Memory B cell (primary cell): Measurements from ENCODE around the gene TP63.

Source experiments
- ATAC-seq: fragments of 150-1000 bp; cut with Tn5 transposase; 2 replicates; pipeline ENCODE4 v1.10.0; 2021; ENCODE audit warnings: low read depth, mild to moderate bottlenecking, moderate library complexity
- DNase-seq, 2 donors: peaks; one replicate each; pipeline ENCODE4 v3.0.0; 2022; ENCODE audit warnings: low spot score in 2 of 2
- H3K27ac Mint-ChIP-seq: one replicate; pipeline ENCODE4 v1.8.0; 2022; ENCODE audit warnings: mild to moderate bottlenecking, moderate library complexity, mixed read lengths
- H3K27me3 Mint-ChIP-seq: one replicate; pipeline ENCODE4 v1.8.0; 2022; ENCODE audit warnings: mixed read lengths
- H3K36me3 Mint-ChIP-seq: one replicate; pipeline ENCODE4 v1.8.0; 2022; ENCODE audit warnings: mild to moderate bottlenecking, mixed read lengths
- H3K4me1 Mint-ChIP-seq: one replicate; pipeline ENCODE4 v1.8.0; 2022; ENCODE audit warnings: mixed read lengths
- H3K4me3 Mint-ChIP-seq: one replicate; pipeline ENCODE4 v1.8.0; 2022; ENCODE audit warnings: mild to moderate bottlenecking, moderate library complexity, mixed read lengths
- H3K9me3 Mint-ChIP-seq: one replicate; pipeline ENCODE4 v1.8.0; 2022; ENCODE audit warnings: mixed read lengths

TP63 gene

DNA sequence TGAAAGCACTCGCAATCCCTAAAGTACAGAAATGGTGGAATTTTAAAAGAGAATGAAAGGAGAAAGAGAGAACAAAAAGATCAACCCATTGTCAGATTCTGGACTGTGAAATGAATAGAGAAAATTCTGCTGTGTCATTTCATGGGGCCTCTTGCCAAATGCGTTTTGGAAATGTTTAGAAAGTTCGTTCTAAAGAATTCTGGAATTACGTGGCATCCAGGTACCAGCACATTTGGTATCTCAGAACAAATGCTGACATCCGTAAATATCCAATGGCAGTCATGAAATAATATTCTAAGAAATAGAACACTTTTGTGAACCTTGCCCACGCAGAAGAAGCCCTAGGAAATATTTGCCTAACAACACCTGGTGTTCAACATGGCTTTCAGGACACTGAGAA, 270.3 kb downstream of the TP63 start:
- Mint-ChIP-seq H3K27me3 (no peaks in the 10 kb centered on the region), H3K9me3 (no peaks in the 10 kb centered on the region), H3K4me3 (no peak overlapping the region), H3K27ac (no peak overlapping the region), H3K4me1 (no peaks in the 10 kb centered on the region), H3K36me3 (no peaks in the 10 kb centered on the region)
- ATAC-seq, result no peak
- no peak for DNase-seq

DNA sequence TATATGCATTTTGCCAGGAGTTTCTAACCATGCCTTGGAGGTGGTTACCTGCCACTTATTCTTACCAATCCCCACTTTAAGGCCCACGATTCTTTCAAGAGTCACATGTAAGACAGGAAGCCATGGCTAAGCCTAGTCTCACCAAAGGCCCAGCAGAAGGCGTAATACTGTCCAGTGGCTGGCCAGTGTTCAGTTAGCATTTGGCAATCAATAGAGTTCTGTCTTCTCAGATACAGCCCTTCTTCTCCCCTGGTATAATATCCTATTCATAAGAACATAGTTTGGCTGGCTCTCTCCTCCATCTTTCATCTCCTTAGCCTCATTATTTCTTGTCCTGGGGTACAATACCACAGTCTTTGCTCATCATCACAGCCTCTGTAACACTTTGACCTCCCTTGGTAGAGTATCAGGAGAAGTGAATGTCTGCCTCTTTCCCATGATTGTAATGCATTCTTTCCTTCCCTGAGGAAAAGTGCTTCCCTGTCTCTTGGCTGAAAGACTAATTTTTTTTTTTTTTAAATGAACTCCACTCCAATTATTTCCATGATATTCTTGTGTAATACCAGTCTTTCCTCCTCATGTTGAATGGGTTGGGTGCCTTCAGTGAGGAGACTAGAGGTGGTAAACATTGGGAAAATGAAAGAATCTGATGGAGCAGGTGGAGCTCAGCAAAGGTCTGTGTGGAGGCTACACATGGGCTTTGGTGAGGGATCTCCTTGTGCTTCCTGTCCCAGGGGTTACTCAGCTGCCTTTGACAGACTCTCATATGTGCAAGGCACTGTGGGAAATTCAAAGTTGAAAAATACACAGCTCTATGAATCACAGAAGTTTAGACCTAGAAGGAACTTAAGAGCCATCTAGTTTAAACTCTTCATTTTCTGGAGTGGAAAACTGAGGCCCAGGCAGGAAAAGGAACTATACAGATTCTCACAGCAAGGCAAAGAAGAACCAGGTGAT, 271.3 kb downstream of the TP63 start:
- no peak overlapping the region for H3K4me3 Mint-ChIP-seq
- DNase-seq (no peak), ATAC-seq (no peak)
- H3K36me3 Mint-ChIP-seq, result no peaks in the 10 kb centered on the region
- no peak overlapping the region for H3K27ac Mint-ChIP-seq
- H3K4me1 Mint-ChIP-seq, result no peaks in the 10 kb centered on the region
- peaks cover 1% of the 10 kb centered on the region for H3K27me3 Mint-ChIP-seq
- H3K9me3 Mint-ChIP-seq, result no peaks in the 10 kb centered on the region

DNA sequence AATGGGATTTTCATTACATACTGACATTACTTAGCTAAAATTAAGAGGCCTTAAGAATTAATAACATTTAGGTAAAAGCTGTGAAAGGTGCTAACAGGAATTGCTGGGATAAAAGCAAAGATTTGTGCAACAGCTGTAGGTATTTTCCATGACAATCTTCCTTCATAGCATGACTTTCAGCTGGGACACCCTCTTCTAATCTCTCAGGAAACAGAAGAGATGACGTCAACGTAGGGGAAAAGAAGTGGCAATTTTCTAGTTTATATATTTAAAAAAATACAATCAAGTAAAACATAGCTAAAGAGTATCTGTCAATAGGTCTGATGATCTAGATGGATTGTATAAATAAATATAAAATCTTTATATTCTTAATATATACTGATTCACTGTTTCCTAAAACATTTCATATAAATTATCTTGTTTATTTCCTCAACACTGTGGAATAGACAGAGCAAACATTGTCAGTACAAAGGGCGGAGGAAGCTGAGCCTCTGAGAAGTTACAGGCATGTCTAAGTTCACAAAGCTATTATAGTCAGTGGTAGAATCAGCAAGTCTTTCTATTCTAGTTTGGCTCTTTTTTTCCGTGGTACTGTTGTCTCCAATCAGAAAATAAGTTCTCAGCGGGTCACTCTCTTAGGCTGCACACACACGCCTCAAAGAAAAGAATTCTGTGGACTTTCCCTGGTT, 272.5 kb downstream of the TP63 start:
- Mint-ChIP-seq H3K27ac (no peak overlapping the region), H3K4me3 (no peak overlapping the region), H3K9me3 (no peaks in the 10 kb centered on the region), H3K27me3 (peaks cover 1% of the 10 kb centered on the region), H3K36me3 (no peaks in the 10 kb centered on the region), H3K4me1 (no peaks in the 10 kb centered on the region)
- ATAC-seq (no peak), DNase-seq (no peak)

GRCh38 chr3:189907803-189908202, 276.6 kb downstream of the TP63 start:
- H3K27me3 Mint-ChIP-seq, result peaks cover 3% of the 10 kb centered on the region
- ATAC-seq (no peak), DNase-seq (no peak)
- no peaks in the 10 kb centered on the region for H3K9me3 Mint-ChIP-seq
- H3K36me3 Mint-ChIP-seq, result no peaks in the 10 kb centered on the region
- no peak overlapping the region for H3K4me3 Mint-ChIP-seq
- no peaks in the 10 kb centered on the region for H3K4me1 Mint-ChIP-seq
- no peak overlapping the region for H3K27ac Mint-ChIP-seq

GRCh38 chr3:189908646-189909045, 277.5 kb downstream of the TP63 start:
- DNase-seq (no peak), ATAC-seq (no peak)
- Mint-ChIP-seq H3K9me3 (no peaks in the 10 kb centered on the region), H3K27me3 (peaks cover 6% of the 10 kb centered on the region), H3K36me3 (no peaks in the 10 kb centered on the region), H3K4me1 (no peaks in the 10 kb centered on the region), H3K27ac (no peak overlapping the region), H3K4me3 (no peak overlapping the region)

DNA sequence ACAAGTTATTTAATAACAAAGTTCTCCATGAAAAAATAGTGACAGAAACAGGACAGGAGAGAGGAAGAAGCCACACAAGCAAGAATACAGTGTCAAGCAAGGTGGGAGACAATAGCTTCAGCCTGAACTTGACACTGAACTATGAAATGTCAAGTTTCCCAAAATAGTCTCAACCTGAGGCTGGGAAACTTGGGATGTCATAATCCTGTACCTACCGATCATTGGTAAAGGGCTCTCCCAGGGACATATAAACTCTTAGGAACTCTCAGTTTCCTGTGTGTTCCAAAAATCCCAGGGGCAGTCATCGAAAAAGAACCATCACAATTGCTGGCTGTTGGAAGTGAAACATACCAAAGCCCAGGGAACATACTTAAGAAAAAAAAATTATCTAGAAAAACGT, 277.9 kb downstream of the TP63 start:
- Mint-ChIP-seq H3K36me3 (no peaks in the 10 kb centered on the region), H3K4me1 (no peaks in the 10 kb centered on the region), H3K9me3 (no peaks in the 10 kb centered on the region), H3K4me3 (no peak overlapping the region), H3K27me3 (peaks cover 8% of the 10 kb centered on the region), H3K27ac (no peak overlapping the region)
- no peak for DNase-seq
- ATAC-seq, result no peak

- Mint-ChIP-seq H3K36me3 (no peaks in the 10 kb centered on the region), H3K27me3 (peaks cover 8% of the 10 kb centered on the region), H3K27ac (no peak overlapping the region), H3K4me1 (no peaks in the 10 kb centered on the region), H3K9me3 (no peaks in the 10 kb centered on the region), H3K4me3 (no peak overlapping the region)
- no peak for ATAC-seq
- DNase-seq, result no peak
These were observed 278.4 kb downstream of the TP63 start for GRCh38 chr3:189909573-189909972.

GRCh38 chr3:189911001-189911400, 279.8 kb downstream of the TP63 start:
- H3K27ac Mint-ChIP-seq, result no peak overlapping the region
- H3K4me1 Mint-ChIP-seq, result no peaks in the 10 kb centered on the region
- H3K9me3 Mint-ChIP-seq, result no peaks in the 10 kb centered on the region
- H3K36me3 Mint-ChIP-seq, result no peaks in the 10 kb centered on the region
- no peak overlapping the region for H3K4me3 Mint-ChIP-seq
- ATAC-seq (no peak), DNase-seq (no peak)
- peaks cover 8% of the 10 kb centered on the region for H3K27me3 Mint-ChIP-seq

DNA sequence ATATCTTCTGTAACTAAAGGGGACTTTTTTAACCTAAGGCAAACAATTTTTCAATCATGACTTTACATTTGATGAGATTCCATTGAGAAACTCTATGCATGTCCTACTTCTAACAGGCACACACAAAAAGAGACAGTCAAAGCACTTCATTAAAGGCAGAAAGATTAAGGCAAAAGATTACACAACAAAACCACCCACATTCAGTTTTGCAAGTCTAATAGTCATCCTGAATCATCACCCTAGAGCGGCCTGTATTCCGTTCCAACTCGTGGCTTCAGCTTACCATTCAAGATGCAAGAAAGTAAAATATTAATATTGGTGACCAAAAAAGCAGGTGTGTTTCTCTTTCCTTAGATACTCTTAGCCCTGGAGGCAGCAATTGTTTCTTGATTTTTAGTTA, 283.6 kb downstream of the TP63 start:
- Mint-ChIP-seq H3K27me3 (peaks cover 7% of the 10 kb centered on the region), H3K9me3 (no peaks in the 10 kb centered on the region), H3K36me3 (no peaks in the 10 kb centered on the region), H3K4me1 (no peaks in the 10 kb centered on the region), H3K4me3 (no peak overlapping the region), H3K27ac (no peak overlapping the region)
- DNase-seq (no peak), ATAC-seq (no peak)

- ATAC-seq, result no peak
These were observed 290.6 kb downstream of the TP63 start for GRCh38 chr3:189921770-189922169.

DNA sequence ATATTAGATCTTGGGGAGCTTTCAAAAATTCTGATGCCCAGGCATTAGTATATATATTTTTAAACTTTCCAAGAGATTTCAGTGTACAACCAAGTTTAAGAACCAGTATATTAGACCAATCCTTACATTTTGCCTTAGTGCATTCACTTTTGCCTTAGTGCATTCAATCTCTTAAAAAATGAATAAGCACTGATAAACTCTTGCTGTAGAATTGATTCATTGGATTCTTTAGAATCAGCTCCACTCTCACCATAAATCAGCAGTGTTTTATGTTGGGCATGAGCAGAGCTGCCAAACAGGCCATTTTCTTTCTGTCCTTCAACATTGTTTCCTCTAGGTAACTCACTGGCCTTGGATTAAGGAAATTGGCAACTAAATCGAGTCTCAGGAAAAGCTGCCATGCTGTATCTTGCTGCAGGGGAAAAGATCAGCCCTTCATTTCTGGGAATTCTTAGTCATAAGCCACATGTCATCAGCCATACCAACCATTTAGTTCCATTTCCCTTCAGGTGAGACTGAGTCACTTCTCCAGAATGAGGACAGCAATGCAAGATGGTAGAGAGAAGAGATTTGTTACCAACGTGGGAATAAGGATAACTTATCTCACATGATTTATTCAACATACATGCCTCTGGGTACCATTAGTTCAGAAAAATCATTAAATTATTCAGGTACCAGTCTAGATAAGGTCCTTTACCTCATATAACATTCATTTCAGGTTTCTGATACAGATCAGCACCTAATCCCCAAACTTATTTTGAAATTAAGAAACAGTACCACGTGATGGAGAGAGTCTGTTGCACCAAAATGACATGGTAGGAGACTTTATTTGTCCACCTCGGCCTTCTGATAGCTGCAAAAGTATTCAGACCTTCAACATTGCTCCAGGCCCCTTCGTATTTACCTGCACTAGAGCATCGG, 297.0 kb downstream of the TP63 start:
- H3K4me1 Mint-ChIP-seq, result no peaks in the 10 kb centered on the region
- H3K9me3 Mint-ChIP-seq, result no peaks in the 10 kb centered on the region
- ATAC-seq (no peak), DNase-seq (no peak)
- H3K36me3 Mint-ChIP-seq, result no peaks in the 10 kb centered on the region
- no peak overlapping the region for H3K27ac Mint-ChIP-seq
- no peaks in the 10 kb centered on the region for H3K27me3 Mint-ChIP-seq
- H3K4me3 Mint-ChIP-seq, result no peak overlapping the region

More at GRCh38 chr3:189921770-189922169, 290.6 kb downstream of the TP63 start:
- DNase-seq, result no peak
- H3K36me3 Mint-ChIP-seq, result no peaks in the 10 kb centered on the region
- H3K27me3 Mint-ChIP-seq, result no peaks in the 10 kb centered on the region
- no peak overlapping the region for H3K27ac Mint-ChIP-seq
- H3K4me1 Mint-ChIP-seq, result no peaks in the 10 kb centered on the region
- no peaks in the 10 kb centered on the region for H3K9me3 Mint-ChIP-seq
- no peak overlapping the region for H3K4me3 Mint-ChIP-seq

DNA sequence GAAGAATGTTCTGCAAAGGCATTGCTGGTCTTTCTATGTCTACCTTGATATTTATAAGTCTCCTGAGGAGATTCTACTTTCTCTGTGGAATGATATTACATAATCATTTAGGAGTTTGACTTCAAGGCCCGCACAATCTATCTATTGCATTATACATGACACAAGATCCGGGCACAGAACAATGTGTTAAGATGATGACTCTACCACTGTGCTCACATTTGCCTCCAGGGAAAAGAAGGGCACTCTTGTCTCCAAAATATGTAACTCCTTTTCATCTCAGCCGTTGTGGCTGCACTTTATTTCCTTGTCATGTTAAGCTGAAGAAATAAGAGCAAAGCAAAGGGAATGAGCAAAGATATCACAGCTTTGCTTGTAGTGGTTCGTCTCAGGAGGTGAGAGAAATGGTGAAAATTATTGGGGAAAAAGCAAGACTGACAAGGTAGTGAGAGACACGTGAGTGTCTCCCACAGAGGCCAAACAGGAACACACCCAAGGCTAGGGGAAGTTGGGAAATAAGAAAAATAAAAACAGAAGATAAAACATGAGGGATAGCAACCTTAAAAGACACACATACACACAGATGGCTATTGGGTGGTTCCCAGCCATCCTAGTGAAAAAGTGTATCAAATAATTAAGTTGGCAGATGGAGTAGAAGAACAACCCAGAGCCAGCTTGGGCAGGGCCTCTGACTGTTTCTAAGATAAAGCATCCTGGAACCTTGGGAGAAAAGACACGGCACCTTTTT, 305.2 kb downstream of the TP63 start:
- DNase-seq (no peak), ATAC-seq (no peak)
- H3K9me3 Mint-ChIP-seq, result no peaks in the 10 kb centered on the region
- no peak overlapping the region for H3K27ac Mint-ChIP-seq
- no peak overlapping the region for H3K4me3 Mint-ChIP-seq
- no peaks in the 10 kb centered on the region for H3K4me1 Mint-ChIP-seq
- peaks cover 3% of the 10 kb centered on the region for H3K27me3 Mint-ChIP-seq
- H3K36me3 Mint-ChIP-seq, result no peaks in the 10 kb centered on the region

DNA sequence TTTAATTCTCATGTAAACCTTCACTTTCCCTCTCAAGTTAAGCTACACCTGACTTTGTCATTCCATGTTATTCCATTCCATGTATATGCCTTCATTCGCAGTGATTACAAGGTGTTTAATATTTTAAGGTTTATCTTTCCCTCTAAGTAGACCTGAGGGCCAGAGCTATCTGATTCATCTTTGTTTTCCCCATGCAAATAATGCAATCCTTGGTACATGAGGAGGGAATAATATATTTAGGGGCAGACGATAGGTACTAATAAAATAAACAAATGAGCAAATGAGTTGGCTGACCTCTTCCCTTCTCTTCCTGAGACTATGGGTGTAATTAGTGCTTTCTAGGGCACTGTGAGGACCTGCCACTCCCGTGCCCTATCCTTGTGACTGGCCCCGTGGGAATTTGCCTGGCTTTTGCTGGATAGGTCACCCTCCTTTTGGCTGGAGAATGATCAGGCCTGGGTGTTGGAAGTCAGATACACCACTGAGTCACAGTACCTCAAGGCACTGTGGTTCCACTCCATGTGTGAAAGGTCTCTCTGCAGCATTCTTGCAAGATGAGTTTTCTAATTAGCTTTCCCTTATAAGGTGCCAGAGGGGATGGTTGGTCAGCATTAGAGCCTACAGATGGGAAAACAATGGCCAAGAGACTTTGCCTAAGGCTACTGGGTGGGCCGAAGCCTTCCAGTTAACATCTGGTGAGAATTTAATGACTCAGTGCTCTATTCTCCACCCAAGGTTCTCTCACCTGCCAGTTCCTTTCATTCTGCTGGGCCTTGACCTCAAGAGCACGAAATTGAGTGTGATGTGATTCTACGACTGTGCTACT, 306.3 kb downstream of the TP63 start:
- DNase-seq, result no peak
- ATAC-seq, result no peak
- no peak overlapping the region for H3K27ac Mint-ChIP-seq

More for the DNA sequence above, 306.3 kb downstream of the TP63 start:
- H3K36me3 Mint-ChIP-seq, result no peaks in the 10 kb centered on the region
- no peaks in the 10 kb centered on the region for H3K4me1 Mint-ChIP-seq
- H3K9me3 Mint-ChIP-seq, result no peaks in the 10 kb centered on the region
- peaks cover 3% of the 10 kb centered on the region for H3K27me3 Mint-ChIP-seq
- no peak overlapping the region for H3K4me3 Mint-ChIP-seq
